ENCODE results near the gene ITGB3BP.

- TF ChIP-seq CTCF (IDR thresholded peaks at IDR 0.05), result no peak
- no peak for TF ChIP-seq POLR2A (IDR thresholded peaks at IDR 0.05)
Measured at GRCh38 chr1:63435161-63435560, 87.9 kb downstream of the ITGB3BP start.

Data from Peyer's patch (tissue), 4 donors.